ENCODE measurements around the gene MEGF6.

The MEGF6 gene

DNA sequence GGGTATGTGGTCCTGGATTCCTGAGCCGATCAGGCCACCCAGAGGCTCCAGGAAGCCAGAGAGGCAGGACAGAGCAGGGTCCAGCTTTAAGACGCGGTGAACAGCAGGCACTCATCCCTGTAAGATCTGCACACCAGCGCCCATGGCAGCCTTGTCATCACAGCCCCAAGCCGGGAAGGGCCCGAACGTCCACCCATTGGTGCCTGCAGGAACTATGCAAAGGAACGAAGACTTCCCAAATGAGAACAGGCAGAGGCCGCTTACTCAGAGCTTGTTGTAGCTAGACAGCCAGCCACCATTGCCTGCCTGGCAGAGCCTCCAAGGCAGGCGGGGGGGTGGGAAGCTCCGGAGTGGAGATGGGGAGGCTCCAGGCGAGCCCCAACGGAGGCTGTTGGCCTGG, 169.0 kb downstream of the MEGF6 start:
- no peak for DNase-seq (ENCODE audit: low read depth, low spot score)

GRCh38 chr1:3441880-3442279, 169.4 kb downstream of the MEGF6 start:
- DNase-seq (ENCODE audit: low read depth, low spot score) = no peak

- no peak for DNase-seq (ENCODE audit: low read depth, low spot score)
Observed at GRCh38 chr1:3441410-3441847, 169.9 kb downstream of the MEGF6 start.

DNA sequence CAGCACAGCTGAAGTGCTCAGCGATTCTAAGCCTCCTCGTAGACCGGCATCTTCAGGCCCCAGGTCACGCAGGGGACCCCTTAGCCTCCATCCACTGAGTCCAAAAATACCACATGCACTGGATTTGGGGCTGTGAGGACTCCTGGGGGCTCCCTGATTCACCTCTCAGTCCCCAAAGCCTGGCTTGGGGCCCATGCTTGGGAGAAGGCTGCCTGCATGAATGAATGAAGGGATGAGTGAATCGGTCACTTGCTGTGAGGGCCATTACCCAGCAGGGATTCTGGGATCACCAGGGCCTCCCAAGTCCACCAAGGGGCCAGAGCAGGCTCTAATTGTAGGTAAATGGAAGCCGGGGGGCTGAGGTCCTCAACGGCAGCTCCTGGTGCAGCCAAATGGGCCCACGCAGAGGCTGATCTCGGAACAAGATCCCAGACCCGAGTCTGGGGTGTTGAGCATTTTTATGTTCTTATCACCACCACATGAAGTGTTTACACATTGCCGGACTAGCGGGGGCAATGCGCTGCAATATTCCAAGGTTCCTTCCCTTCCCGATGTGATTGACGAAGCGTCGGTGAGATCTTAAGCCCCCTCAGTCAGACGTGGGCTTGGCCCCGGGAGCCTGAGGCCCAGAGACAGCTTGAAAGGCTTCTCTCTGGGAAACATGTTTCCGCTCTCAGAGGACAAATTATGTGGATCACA, 170.4 kb downstream of the MEGF6 start:
- peak; percentile 23 for DNase-seq (ENCODE audit: low read depth, low spot score)

- DNase-seq (ENCODE audit: low read depth, low spot score) = no peak
Observed at GRCh38 chr1:3440300-3440681, 171.0 kb downstream of the MEGF6 start.
